HEK293 (cell line): ENCODE results near the gene MGMT.
A peak's percentile ranks its signal among the peaks of the same experiment; 100 is the strongest.

Experiments
- CTCF ChIA-PET: fragments of 350-600 bp; formaldehyde crosslinking; extraction: SDS; loops from one replicate; lab custom pipeline; 2021; ENCODE audit warnings: antibody characterized with exemption; lab: Yijun Ruan, JAX
- POLR2A ChIA-PET: fragments of 300-600 bp; formaldehyde crosslinking; extraction: SDS; loops from one replicate; lab custom pipeline; 2020; ENCODE audit warnings: antibody characterized with exemption, inconsistent platforms; lab: Yijun Ruan, JAX
- H3K27ac ChIP-seq: fragments of 200-500 bp; sonication (Bioruptor generic); 2 replicates; pipeline ENCODE4 v1.5.1; 2014; ENCODE audit warnings: low read depth, low read length, control low read depth, inconsistent platforms; ENCODE audit errors: extremely low read depth
- H3K36me3 ChIP-seq, 2 experiments: fragments of 200-500 bp in 1 of 2; sonication (Bioruptor generic) in 1 of 2; 1 replicate in 1 of 2; 2 replicates in 1 of 2; pipeline ENCODE4 v1.5.1; 2014 to 2017; ENCODE audit warnings: inconsistent platforms in 2 of 2, low read length in 2 of 2; ENCODE audit not compliant: control insufficient read depth in 2 of 2, insufficient read depth in 1 of 2
- H3K4me1 ChIP-seq: fragments of 200-500 bp; sonication (Bioruptor generic); 2 replicates; pipeline ENCODE4 v1.5.1; 2014; ENCODE audit warnings: mild to moderate bottlenecking, low read length, inconsistent platforms; ENCODE audit not compliant: control insufficient read depth, insufficient read depth
- H3K4me3 ChIP-seq: 2 replicates; pipeline ENCODE4 v1.5.1; 2011; ENCODE audit warnings: low read depth, mild to moderate bottlenecking, control low read depth, low read length, moderate library complexity
- H3K9me3 ChIP-seq: fragments of 200-500 bp; sonication (Bioruptor generic); 2 replicates; pipeline ENCODE4 v1.5.1; 2014; ENCODE audit warnings: low read depth, low read length, inconsistent platforms; ENCODE audit not compliant: control insufficient read depth, insufficient read depth
- HOXC10 ChIP-seq: sonication (generic); formaldehyde crosslinking; IDR thresholded peaks from 2 replicates; pipeline ENCODE4 v1.8.1; 2023; ENCODE audit warnings: mild to moderate bottlenecking, missing genetic modification reagents
- KLF9 ChIP-seq: fragments of 450-650 bp; formaldehyde crosslinking; IDR thresholded peaks from 2 replicates; pipeline ENCODE4 v1.5.1; 2016; ENCODE audit warnings: missing biosample characterization, missing genetic modification characterization, low read depth
- MZF1 ChIP-seq: fragments of 450-650 bp; formaldehyde crosslinking; IDR thresholded peaks from 2 replicates; pipeline ENCODE4 v1.5.1; 2017; ENCODE audit warnings: missing biosample characterization, missing genetic modification characterization, borderline replicate concordance
- OVOL3 ChIP-seq: fragments of 450-650 bp; formaldehyde crosslinking; IDR thresholded peaks from 2 replicates; pipeline ENCODE4 v1.5.1; 2016; ENCODE audit warnings: missing biosample characterization, missing genetic modification characterization
- SCRT2 ChIP-seq: fragments of 450-650 bp; formaldehyde crosslinking; IDR thresholded peaks from 2 replicates; pipeline ENCODE4 v1.5.1; 2016; ENCODE audit warnings: missing biosample characterization, missing genetic modification characterization
- ZBTB20 ChIP-seq: fragments of 450-650 bp; formaldehyde crosslinking; IDR thresholded peaks from 2 replicates; pipeline ENCODE4 v1.5.1; 2016; ENCODE audit warnings: missing biosample characterization, missing genetic modification characterization
- ZBTB8A ChIP-seq: fragments of 450-650 bp; formaldehyde crosslinking; IDR thresholded peaks from 2 replicates; pipeline ENCODE4 v1.5.1; 2016; ENCODE audit warnings: missing biosample characterization, missing genetic modification characterization
- ZEB2 ChIP-seq: fragments of 450-650 bp; formaldehyde crosslinking; IDR thresholded peaks from 2 replicates; pipeline ENCODE4 v1.5.1; 2016; ENCODE audit warnings: missing biosample characterization, missing genetic modification characterization
- ZNF10 ChIP-seq: fragments of 450-650 bp; formaldehyde crosslinking; IDR thresholded peaks from 2 replicates; pipeline ENCODE4 v1.5.1; 2017; ENCODE audit warnings: missing biosample characterization, missing genetic modification characterization
- ZNF121 ChIP-seq: fragments of 450-650 bp; formaldehyde crosslinking; IDR thresholded peaks from 2 replicates; pipeline ENCODE4 v1.5.1; 2016; ENCODE audit warnings: missing biosample characterization, missing genetic modification characterization
- ZNF184 ChIP-seq: fragments of 450-650 bp; IDR thresholded peaks from 2 replicates; pipeline ENCODE4 v1.5.1; 2018; ENCODE audit warnings: missing biosample characterization, mild to moderate bottlenecking, missing genetic modification characterization
- ZNF19 ChIP-seq: fragments of 450-650 bp; formaldehyde crosslinking; IDR thresholded peaks from 2 replicates; pipeline ENCODE4; 2016; ENCODE audit warnings: missing biosample characterization, missing genetic modification characterization, low read depth
- ZNF223 ChIP-seq: fragments of 450-650 bp; formaldehyde crosslinking; IDR thresholded peaks from 2 replicates; pipeline ENCODE4 v1.5.1; 2016; ENCODE audit warnings: missing biosample characterization, missing genetic modification characterization
- ZNF335 ChIP-seq: fragments of 450-650 bp; formaldehyde crosslinking; conservative IDR thresholded peaks from 2 replicates; pipeline ENCODE4 v1.5.1; 2016; ENCODE audit warnings: missing biosample characterization, missing genetic modification characterization
- ZNF341 ChIP-seq: fragments of 450-650 bp; formaldehyde crosslinking; IDR thresholded peaks from 2 replicates; pipeline ENCODE4; 2016; ENCODE audit warnings: low read depth, missing biosample characterization, missing genetic modification characterization
- ZNF37A ChIP-seq: fragments of 450-650 bp; IDR thresholded peaks from 2 replicates; pipeline ENCODE4 v1.5.1; 2018; ENCODE audit warnings: missing biosample characterization, missing genetic modification characterization
- ZNF585B ChIP-seq: fragments of 450-650 bp; formaldehyde crosslinking; IDR thresholded peaks from 2 replicates; pipeline ENCODE4 v1.5.1; 2016; ENCODE audit warnings: missing biosample characterization, missing genetic modification characterization
- ZNF670 ChIP-seq: fragments of 450-650 bp; formaldehyde crosslinking; IDR thresholded peaks from 2 replicates; pipeline ENCODE4 v1.5.1; 2016; ENCODE audit warnings: missing biosample characterization, missing genetic modification characterization, low read depth
- ZNF830 ChIP-seq: fragments of 450-650 bp; IDR thresholded peaks from 2 replicates; pipeline ENCODE4 v1.5.0; 2018; ENCODE audit warnings: missing biosample characterization, missing genetic modification characterization, low read depth, mild to moderate bottlenecking, moderate library complexity
- TF ChIP-seq, protein P1 (sequence below): fragments of 450-650 bp; formaldehyde crosslinking; IDR thresholded peaks from 2 replicates; pipeline ENCODE4 v1.5.1; 2016; ENCODE audit warnings: missing biosample characterization, missing genetic modification characterization
- TF ChIP-seq, protein P2 (sequence below): fragments of 450-650 bp; formaldehyde crosslinking; IDR thresholded peaks from 2 replicates; pipeline ENCODE4 v1.5.1; 2017; ENCODE audit warnings: missing biosample characterization, missing genetic modification characterization
- TF ChIP-seq, protein P3 (sequence below): fragments of 450-650 bp; formaldehyde crosslinking; IDR thresholded peaks from 2 replicates; pipeline ENCODE4 v1.5.1; 2017; ENCODE audit warnings: missing biosample characterization, mild to moderate bottlenecking, missing genetic modification characterization, moderate library complexity
- TF ChIP-seq, protein P4 (sequence below): fragments of 450-650 bp; formaldehyde crosslinking; IDR thresholded peaks from 2 replicates; pipeline ENCODE4; 2016; ENCODE audit warnings: missing biosample characterization, missing genetic modification characterization
- TF ChIP-seq, protein P5 (sequence below): fragments of 450-650 bp; formaldehyde crosslinking; IDR thresholded peaks from 2 replicates; pipeline ENCODE4 v1.5.1; 2016; ENCODE audit warnings: missing biosample characterization, missing genetic modification characterization
- TF ChIP-seq, protein P6 (sequence below): fragments of 450-650 bp; formaldehyde crosslinking; IDR thresholded peaks from 2 replicates; pipeline ENCODE4 v1.5.1; 2016; ENCODE audit warnings: missing biosample characterization, missing genetic modification characterization

MGMT gene

DNA sequence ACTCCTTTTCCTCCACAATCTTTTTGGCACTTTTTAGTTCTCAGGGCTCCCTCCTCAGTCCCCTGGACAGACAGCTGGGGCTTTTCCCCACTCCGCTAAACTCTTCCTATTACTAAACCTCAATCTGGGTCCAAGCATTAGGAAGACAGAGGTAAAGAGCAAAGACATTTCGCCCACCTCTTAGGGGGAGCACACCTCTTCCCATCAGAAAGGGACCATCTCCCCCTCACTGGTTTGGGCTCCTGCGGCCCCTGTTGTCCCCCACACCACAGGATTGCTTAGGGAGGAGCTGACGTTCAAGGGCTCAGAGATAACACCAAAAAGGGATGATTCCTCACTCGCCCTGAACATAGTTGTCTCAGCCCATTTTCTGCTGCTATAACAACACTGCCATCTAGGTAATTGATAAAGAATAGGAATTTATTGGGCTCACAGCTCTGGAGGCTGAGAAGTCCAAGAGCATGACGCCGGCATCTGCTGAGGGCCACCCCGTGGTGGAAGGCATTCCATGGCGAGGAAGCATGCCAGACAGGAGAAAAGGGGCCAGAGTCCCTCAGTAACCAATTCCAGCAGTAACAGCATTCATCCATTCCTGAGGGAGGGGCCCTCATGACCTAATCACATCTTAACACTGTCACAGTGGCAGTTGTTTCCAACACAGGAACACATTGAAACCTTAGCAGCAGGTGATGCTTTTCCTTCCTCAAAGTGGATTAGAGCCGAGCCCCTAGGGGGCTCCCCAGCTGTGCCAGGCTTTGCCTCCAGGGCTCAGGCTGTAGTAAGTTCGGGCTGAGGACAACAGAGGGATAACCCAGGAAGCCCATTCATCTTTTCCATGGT, 287.4 kb downstream of the MGMT start:
- POLR2A ChIA-PET = no interaction called here
- TF ChIP-seq OVOL3 = no peak
- TF ChIP-seq ZNF37A (tag by site-specific recombination) = no peak
- TF ChIP-seq, protein P1, sequence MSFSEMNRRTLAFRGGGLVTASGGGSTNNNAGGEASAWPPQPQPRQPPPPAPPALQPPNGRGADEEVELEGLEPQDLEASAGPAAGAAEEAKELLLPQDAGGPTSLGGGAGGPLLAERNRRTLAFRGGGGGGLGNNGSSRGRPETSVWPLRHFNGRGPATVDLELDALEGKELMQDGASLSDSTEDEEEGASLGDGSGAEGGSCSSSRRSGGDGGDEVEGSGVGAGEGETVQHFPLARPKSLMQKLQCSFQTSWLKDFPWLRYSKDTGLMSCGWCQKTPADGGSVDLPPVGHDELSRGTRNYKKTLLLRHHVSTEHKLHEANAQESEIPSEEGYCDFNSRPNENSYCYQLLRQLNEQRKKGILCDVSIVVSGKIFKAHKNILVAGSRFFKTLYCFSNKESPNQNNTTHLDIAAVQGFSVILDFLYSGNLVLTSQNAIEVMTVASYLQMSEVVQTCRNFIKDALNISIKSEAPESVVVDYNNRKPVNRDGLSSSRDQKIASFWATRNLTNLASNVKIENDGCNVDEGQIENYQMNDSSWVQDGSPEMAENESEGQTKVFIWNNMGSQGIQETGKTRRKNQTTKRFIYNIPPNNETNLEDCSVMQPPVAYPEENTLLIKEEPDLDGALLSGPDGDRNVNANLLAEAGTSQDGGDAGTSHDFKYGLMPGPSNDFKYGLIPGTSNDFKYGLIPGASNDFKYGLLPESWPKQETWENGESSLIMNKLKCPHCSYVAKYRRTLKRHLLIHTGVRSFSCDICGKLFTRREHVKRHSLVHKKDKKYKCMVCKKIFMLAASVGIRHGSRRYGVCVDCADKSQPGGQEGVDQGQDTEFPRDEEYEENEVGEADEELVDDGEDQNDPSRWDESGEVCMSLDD = no peak
- peak; percentile 58; the same call in 1 of the 2 replicates for TF ChIP-seq ZNF10
- TF ChIP-seq ZNF341 (tag by site-specific recombination) = no peak
- TF ChIP-seq, protein P2, sequence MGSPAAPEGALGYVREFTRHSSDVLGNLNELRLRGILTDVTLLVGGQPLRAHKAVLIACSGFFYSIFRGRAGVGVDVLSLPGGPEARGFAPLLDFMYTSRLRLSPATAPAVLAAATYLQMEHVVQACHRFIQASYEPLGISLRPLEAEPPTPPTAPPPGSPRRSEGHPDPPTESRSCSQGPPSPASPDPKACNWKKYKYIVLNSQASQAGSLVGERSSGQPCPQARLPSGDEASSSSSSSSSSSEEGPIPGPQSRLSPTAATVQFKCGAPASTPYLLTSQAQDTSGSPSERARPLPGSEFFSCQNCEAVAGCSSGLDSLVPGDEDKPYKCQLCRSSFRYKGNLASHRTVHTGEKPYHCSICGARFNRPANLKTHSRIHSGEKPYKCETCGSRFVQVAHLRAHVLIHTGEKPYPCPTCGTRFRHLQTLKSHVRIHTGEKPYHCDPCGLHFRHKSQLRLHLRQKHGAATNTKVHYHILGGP = no peak
- no peak for TF ChIP-seq ZNF121 (tag by site-specific recombination)
- TF ChIP-seq, all 188 proteins: peak for 1
- no peaks in the 10 kb centered on the region; the same call in none of the 2 replicates for H3K9me3 ChIP-seq
- CTCF ChIA-PET = no interaction called here
- no peaks in the 10 kb centered on the region; the same call in 1 of the 2 replicates for H3K4me1 ChIP-seq
- H3K36me3 ChIP-seq = no peaks in the 10 kb centered on the region
- H3K27ac ChIP-seq = no peak overlapping the region
- no peak overlapping the region for H3K4me3 ChIP-seq

DNA sequence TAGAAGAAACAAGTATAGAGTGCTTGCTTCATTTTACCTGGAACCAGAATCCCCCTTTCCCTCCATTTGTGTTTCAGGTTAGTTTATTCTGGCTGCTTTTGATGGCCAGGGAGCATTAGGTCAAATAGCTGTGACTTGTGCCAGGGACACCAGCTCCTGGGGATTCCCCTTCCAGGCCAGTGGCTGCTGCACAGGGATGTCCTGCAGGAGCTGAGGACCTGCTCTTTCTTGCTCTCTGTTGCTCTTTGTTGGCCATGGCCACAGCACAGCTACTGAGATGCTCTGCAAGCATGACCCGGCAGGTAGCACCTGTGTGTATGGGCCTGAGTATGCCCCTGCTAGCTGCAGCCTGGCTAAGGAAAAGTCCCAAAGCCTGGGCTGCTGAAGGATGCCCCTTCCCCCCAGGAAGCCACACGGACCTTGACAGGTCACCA, 288.1 kb downstream of the MGMT start:
- H3K36me3 ChIP-seq = no peaks in the 10 kb centered on the region
- no peaks in the 10 kb centered on the region; the same call in 1 of the 2 replicates for H3K4me1 ChIP-seq
- ChIA-PET POLR2A (no interaction called here), CTCF (no interaction called here)
- H3K4me3 ChIP-seq = no peak overlapping the region
- no peak overlapping the region for H3K27ac ChIP-seq
- H3K9me3 ChIP-seq = no peaks in the 10 kb centered on the region; the same call in none of the 2 replicates
- TF ChIP-seq ZEB2 (tag by site-specific recombination) (no peak), ZNF830 (tag by site-specific recombination) (no peak), HOXC10 (CRISPR knock-in tag) (no peak), ZBTB8A (tag by site-specific recombination) (no peak), ZNF335 (tag by site-specific recombination) (no peak), ZNF223 (tag by site-specific recombination) (no peak), ZNF670 (tag by site-specific recombination) (no peak), ZNF585B (no peak), KLF9 (tag by site-specific recombination) (no peak), SCRT2 (tag by site-specific recombination) (no peak), MZF1 (tag by site-specific recombination) (no peak), ZNF19 (no peak), ZNF184 (tag by site-specific recombination) (no peak), ZBTB20 (tag by site-specific recombination) (no peak)
- TF ChIP-seq, protein P3, sequence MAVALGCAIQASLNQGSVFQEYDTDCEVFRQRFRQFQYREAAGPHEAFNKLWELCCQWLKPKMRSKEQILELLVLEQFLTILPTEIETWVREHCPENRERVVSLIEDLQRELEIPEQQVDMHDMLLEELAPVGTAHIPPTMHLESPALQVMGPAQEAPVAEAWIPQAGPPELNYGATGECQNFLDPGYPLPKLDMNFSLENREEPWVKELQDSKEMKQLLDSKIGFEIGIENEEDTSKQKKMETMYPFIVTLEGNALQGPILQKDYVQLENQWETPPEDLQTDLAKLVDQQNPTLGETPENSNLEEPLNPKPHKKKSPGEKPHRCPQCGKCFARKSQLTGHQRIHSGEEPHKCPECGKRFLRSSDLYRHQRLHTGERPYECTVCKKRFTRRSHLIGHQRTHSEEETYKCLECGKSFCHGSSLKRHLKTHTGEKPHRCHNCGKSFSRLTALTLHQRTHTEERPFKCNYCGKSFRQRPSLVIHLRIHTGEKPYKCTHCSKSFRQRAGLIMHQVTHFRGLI (tag by site-specific recombination) = no peak
- TF ChIP-seq, protein P4, sequence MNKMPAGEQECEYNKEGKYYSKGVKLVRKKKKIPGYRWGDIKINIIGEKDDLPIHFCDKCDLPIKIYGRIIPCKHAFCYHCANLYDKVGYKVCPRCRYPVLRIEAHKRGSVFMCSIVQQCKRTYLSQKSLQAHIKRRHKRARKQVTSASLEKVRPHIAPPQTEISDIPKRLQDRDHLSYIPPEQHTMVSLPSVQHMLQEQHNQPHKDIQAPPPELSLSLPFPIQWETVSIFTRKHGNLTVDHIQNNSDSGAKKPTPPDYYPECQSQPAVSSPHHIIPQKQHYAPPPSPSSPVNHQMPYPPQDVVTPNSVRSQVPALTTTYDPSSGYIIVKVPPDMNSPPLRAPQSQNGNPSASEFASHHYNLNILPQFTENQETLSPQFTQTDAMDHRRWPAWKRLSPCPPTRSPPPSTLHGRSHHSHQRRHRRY = no peak
- TF ChIP-seq, protein P5, sequence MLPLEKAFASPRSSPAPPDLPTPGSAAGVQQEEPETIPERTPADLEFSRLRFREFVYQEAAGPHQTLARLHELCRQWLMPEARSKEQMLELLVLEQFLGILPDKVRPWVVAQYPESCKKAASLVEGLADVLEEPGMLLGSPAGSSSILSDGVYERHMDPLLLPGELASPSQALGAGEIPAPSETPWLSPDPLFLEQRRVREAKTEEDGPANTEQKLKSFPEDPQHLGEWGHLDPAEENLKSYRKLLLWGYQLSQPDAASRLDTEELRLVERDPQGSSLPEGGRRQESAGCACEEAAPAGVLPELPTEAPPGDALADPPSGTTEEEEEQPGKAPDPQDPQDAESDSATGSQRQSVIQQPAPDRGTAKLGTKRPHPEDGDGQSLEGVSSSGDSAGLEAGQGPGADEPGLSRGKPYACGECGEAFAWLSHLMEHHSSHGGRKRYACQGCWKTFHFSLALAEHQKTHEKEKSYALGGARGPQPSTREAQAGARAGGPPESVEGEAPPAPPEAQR (tag by site-specific recombination) = no peak
- TF ChIP-seq, protein P6, sequence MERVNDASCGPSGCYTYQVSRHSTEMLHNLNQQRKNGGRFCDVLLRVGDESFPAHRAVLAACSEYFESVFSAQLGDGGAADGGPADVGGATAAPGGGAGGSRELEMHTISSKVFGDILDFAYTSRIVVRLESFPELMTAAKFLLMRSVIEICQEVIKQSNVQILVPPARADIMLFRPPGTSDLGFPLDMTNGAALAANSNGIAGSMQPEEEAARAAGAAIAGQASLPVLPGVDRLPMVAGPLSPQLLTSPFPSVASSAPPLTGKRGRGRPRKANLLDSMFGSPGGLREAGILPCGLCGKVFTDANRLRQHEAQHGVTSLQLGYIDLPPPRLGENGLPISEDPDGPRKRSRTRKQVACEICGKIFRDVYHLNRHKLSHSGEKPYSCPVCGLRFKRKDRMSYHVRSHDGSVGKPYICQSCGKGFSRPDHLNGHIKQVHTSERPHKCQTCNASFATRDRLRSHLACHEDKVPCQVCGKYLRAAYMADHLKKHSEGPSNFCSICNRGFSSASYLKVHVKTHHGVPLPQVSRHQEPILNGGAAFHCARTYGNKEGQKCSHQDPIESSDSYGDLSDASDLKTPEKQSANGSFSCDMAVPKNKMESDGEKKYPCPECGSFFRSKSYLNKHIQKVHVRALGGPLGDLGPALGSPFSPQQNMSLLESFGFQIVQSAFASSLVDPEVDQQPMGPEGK = no peak
